Measurements from ENCODE around the gene GSTT2B.
"Not testable (repeated sequence)": the region's sequence is repeated elsewhere in the genome, so short reads cannot be mapped to it uniquely, and the experiment has no call there.

The GSTT2B gene

GRCh38 chr22:23961084-23961771, at the start of gene GSTT2B:
GSTT2B (minus strand) TSS chr22:23961195; CDS start chr22:23961131, 64 bp downstream.
- DNase-seq (ENCODE audit: low read depth), result not testable (repeated sequence)

DNA sequence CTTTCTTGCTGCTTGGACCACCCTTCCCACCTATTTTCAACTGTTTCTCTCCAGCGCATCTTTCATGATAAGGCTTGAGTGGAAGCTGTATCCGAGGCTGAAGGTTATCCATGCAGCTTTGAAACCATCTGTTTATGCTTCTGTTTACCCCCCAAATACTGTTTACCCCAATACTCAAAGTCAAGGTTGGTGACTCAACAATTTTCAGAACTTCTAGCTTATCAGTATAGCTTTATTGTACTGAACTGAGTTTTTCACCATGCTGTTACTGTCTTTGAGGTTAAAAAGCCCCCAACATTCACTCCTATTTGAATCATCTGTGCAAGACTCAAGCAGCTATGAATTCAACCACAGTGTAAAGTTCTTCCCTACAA, 49.0 kb upstream of the GSTT2B start:
- no peak for DNase-seq (ENCODE audit: low read depth)

DNA sequence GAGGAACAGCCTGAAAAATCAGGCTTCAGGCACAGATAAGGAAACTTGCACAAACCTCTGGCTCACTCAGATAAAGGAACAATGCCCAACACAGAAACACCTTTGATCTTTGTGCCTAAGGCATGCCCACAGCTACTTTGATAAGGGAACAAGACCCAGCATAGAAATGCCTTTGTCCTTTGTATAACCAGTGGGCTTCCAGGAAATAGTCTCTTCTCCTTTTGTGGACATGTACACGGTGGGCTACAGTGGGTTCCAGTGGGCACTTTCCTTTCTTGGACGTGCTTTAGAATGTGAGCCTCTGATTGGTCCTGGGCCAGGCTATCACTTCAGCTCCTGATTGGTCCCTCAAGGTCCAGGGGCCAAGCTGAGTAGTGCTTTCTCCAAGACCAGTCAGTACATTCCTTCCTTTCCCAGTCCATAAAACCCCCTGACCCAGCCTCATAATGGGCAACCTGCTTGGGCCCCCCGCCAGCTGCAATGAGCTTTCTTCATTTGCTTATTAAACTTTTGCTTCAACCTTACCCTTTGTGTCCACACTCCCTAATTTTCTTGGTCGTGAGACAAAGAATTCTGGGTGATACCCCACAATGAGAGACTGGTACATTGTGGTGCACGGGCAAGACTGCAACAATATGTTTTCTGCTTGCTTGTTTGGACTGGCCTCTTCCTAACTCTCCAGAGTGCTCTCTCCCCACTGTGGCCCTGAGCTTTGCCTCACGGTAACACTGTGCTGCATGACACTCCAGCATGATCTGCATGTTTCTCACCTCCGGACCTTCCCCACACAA, 48.4 kb upstream of the GSTT2B start:
- no peak for DNase-seq (ENCODE audit: low read depth)

- DNase-seq (ENCODE audit: low read depth), result no peak
Observed at GRCh38 chr22:24008381-24009226, 47.6 kb upstream of the GSTT2B start.

DNA sequence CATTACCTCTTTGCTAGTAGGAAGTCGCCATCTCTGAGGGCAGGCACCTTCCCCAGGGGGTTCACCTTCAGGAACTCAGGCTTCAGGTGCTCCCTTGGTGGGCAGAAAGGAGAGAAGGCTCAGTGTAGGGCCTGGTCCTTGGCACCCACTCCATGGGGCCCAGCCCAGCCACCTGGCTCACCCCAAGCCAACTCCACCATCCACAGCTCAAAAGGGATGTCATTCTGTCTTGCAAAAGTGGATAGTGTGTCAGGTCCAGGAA, 47.0 kb upstream of the GSTT2B start:
- DNase-seq (ENCODE audit: low read depth), result no peak

DNA sequence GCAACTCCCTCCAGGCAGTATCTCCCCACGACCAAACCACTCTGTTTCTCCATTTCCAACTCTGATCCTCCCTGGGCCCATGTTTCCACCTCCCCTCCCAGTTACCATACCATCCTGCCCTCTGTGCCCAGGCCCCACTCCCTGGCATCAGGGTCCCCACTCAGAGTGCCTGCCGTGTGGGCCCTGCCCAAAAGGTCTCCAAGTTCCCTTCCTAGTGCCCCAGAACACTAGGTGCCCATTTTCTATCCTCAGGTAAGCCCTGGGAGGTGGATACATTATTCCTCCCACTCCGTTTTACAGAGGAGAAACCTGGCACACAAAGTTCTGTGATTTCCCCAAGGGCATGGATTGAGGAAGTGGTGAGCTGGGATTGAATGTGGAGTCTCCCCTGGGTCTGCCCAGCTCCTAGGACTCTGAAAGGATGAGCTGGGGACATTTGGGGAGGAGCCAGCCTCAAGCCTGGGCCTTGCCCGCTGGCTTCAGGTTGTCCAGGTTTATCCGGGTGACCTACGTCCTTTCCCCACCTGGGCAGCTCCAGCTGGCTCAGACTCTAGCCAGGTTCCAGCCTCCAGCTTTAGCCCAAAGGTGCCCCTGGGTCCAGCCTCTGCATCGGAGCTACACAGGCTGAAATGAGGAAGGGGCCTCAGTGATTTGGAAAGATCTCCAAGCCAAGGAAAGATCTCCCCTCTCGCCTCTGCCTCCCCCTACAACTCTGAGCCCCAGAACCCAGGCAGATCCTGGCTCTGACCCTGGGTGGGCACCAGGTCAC, 46.4 kb upstream of the GSTT2B start:
- DNase-seq (ENCODE audit: low read depth), result no peak

- DNase-seq (ENCODE audit: low read depth), result no peak
Observed at GRCh38 chr22:24006914-24007214, 45.9 kb upstream of the GSTT2B start.

DNA sequence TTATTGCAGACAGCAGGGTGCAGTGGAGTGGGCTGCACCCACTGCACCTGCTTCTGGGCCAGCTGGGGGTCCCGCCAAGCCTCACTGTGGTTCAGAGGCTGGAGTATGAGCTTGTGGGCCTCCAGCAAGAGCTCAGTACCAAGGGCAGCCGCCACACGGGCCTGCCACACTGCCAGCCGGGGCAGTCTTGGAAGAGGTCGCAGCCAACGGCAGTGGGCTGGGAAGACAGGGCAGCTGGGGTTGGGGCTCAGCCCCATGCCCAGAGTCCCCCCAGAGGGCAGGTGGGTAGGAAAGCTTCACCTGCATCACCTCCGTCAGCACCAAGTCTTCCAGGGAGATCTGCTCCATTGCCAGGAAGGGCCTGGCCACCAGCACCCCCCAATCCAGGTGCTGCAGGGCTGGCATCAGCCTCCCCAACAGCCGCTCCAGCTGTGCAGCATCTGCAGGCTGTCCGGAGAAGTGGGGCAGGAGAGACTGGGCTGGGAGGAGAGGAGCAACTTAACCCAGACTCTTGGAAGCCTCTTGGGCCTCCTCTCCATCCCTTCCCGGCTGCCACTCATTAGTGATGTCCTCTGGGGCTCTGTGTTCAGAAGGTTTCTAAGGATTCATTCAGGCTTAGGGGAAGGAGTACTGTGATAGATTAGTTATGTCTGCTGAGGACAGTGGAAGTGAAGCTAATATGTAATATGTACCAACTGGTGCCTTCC, 45.4 kb upstream of the GSTT2B start:
- DNase-seq (ENCODE audit: low read depth), result no peak

DNA sequence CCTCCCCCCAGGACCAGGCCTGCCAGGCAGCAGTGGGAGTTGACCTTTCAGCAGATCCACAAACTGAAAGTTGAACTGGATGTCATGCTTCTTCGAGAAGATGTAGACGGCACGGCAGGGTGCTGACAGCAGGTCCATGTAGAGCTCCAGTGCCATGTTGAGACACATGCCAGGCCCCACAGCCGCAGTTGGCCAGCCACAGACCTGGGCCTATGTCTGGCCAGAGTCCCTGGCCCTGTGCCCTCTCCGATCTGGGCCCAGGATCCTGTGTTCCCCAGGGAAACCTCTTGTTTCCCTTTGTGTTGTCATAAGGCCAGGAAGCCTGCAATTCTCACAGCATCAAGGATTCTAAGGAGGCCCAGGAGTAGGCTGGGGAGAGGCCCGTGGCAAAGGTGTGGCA, 44.2 kb upstream of the GSTT2B start, which contains the start of gene GSTT4:
Gene GSTT4 (minus strand): TSS at position 253 of the 400 bp plus-strand sequence. CDS start 97 bp downstream, at position 156.
- DNase-seq (ENCODE audit: low read depth), result no peak

DNA sequence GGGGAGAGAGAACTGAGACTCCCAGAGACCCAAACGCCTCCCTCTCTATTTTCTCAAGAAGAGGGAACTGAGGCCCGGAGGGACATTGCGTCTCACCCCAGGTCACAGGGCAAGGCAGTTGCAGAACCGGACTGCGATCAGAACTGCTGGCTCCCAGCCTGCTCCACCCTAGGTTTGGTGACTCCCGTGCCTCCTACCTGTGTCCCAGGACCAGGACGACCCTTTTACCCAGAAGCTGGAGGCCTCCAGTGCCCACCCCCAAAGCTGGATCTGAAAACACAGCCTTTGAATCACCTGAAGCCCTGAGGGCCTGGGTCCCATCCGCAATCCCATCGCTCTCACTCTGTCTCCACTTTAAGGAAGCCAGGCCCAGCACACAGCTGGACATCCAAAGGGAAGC, 42.9 kb upstream of the GSTT2B start:
- no peak for DNase-seq (ENCODE audit: low read depth)

- DNase-seq (ENCODE audit: low read depth), result no peak
Observed at GRCh38 chr22:24002851-24003250, 41.9 kb upstream of the GSTT2B start.

GRCh38 chr22:24002272-24002671, 41.3 kb upstream of the GSTT2B start:
- no peak for DNase-seq (ENCODE audit: low read depth)

- no peak for DNase-seq (ENCODE audit: low read depth)
Observed at GRCh38 chr22:24001314-24001713, 40.3 kb upstream of the GSTT2B start.

DNA sequence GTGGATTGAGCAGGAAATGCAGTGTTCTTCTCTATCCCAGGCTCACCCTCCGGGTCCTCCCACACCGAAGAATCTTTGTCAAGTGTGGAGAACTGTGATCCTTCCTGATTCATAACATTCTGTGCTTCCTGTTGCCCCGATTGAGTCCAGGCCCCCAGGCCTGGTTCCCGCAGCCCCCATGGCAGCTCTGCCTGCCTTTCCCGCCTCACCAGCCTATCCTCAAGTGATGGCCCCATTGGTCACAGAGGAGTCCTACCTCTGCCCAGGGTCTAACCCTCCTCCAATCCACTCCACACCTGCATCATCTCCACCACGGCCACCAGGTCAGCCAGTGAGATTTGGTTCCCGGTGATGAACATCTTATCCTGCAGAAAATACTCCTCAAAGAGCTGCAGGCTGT, 38.8 kb upstream of the GSTT2B start:
- not testable (repeated sequence) for DNase-seq (ENCODE audit: low read depth)

- DNase-seq (ENCODE audit: low read depth), result no peak
Observed at GRCh38 chr22:23997092-23997491, 36.1 kb upstream of the GSTT2B start.

- DNase-seq (ENCODE audit: low read depth), result not testable (repeated sequence)
Observed at GRCh38 chr22:23993581-23994177, 32.7 kb upstream of the GSTT2B start.

DNA sequence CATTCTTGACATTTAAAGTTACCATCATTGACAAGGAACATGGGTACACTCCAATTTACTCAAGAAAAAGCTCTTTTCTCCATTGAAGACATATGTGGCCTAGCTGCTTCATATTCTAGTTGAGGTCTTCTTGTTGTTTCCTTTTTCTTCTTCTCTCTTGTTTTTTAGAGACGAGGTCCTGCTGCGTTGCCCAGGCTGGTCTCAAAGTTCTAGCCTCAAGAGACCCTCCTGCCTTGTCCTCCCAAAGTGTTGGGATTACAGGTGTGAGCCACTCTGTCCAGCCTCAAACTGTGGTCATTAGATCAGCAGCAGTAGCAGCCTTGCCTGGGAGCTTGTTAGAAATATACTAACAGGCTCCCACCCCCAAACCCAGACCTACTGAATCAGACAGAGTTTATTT, 32.1 kb upstream of the GSTT2B start:
- DNase-seq (ENCODE audit: low read depth), result not testable (repeated sequence)

GRCh38 chr22:23989583-23990244, 28.7 kb upstream of the GSTT2B start:
- DNase-seq (ENCODE audit: low read depth), result not testable (repeated sequence)

- not testable (repeated sequence) for DNase-seq (ENCODE audit: low read depth)
Observed at GRCh38 chr22:23986538-23987178, 25.7 kb upstream of the GSTT2B start.

DNA sequence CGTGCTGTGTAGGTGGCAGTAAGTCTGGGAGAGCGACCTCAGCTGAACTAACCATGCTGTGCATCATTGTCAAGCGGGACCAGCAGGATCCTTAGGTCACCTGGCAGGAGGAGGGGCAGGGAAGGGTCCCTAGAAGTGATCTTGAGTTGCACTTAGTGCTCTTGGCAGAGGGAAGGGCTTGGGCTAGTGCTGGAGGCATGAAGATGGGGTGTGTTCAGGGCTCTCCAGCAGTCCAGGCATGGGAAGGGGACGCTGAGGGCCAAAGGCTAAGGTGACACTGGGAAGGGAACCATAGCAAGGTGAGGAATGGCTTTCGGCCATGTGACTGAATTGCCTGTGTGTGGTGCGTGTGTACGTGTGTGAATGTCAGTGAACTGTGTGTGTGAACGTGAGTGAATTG, 25.1 kb upstream of the GSTT2B start:
- DNase-seq (ENCODE audit: low read depth), result not testable (repeated sequence)

Measured in activated T-cell treated with anti-CD3 and anti-CD28 coated beads for 24 hours (primary cell).